ENCODE results near the gene OSBPL5.

Gene OSBPL5

GRCh38 chr11:3134651-3135480, 30.2 kb downstream of the OSBPL5 start:
- Histone ChIP-seq H3K36me3 (ENCODE audit: control insufficient read depth, insufficient read depth, low read length) (no peaks in the 10 kb centered on the region), H3K4me3 (ENCODE audit: low read length) (no peak overlapping the region), H3K4me1 (ENCODE audit: control insufficient read depth, insufficient read depth, low read length) (peaks cover 12% of the 10 kb centered on the region), H3K27ac (ENCODE audit: low read depth, low read length) (no peak overlapping the region), H3K9ac (ENCODE audit: low read length) (no peak overlapping the region), H3K27me3 (ENCODE audit: control insufficient read depth, insufficient read depth, low read length) (no peaks in the 10 kb centered on the region)

DNA sequence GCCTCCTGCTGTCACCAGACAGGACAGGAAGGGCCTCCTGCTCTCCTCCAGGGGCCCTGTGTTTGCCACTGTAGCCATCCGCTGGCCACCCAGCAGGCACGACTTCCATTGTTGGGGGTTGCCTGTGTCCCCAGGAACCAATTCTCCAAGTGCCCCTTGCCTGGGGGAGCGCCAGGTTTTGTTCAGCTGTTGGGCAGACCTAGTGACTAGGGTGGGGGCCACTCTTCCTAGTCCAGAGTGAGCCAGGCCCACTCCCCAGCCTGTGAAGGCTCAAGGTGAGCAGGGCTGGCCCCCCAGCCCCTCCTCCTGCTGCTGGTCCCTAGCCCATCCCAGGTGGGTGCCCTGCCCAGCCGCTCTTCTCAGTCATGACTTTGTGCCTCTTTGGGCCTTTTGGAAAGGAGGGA, 30.9 kb downstream of the OSBPL5 start:
- Histone ChIP-seq H3K27ac (ENCODE audit: low read depth, low read length) (no peak overlapping the region), H3K4me1 (ENCODE audit: control insufficient read depth, insufficient read depth, low read length) (peaks cover 6% of the 10 kb centered on the region)

DNA sequence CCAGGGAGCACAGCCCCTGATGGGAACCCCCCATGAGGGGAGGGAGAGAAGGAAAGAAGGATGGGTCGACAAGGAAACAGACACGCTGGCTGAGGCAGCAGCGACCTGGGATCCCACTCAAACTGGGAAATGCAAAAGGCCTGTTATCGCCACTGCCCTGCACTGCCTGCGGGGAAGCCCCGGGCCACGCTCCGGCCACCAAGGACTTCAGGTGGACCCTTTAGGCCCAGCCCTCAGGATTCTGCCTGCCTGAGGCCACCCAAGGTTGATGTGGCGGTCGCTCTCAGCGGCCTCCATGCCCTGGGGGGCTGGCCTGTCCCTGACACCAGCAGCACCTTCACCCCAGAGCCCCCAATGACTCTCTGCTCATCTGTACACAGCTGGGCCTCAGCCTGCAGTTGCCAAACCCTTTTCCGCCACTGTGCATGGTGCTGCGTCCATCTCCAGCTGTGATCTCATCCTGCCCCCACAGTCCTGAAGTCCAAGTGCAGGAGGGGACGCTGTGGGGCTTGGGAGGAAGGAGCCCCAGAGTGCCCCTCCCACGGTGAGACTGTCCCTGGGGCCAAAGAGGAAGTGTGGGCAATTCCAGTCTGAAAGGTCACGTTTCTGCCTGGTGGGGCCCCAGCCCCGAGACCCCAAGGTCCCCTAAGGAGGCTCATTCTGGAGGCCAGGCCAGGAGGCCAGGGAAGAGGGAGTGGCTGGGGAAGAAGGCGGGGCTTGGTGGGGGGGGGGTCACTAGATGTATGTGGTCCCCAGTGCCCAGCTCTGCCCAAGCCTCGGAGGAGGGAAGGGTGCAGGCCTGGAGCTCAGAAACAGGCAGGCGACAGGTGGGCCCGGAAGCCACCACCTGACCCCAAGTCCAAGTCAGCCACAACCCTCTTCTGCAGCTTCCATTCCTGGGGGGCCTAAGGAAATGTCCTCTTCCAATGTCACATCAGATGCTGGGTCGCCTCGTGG, 31.6 kb downstream of the OSBPL5 start:
- Histone ChIP-seq H3K36me3 (ENCODE audit: control insufficient read depth, insufficient read depth, low read length) (no peaks in the 10 kb centered on the region), H3K4me1 (ENCODE audit: control insufficient read depth, insufficient read depth, low read length) (peaks cover 3% of the 10 kb centered on the region), H3K9ac (ENCODE audit: low read length) (no peak overlapping the region), H3K27me3 (ENCODE audit: control insufficient read depth, insufficient read depth, low read length) (no peaks in the 10 kb centered on the region), H3K27ac (ENCODE audit: low read depth, low read length) (no peak overlapping the region), H3K4me3 (ENCODE audit: low read length) (no peak overlapping the region)

More for the DNA sequence above, 30.9 kb downstream of the OSBPL5 start:
- Histone ChIP-seq H3K9ac (ENCODE audit: low read length) (no peak overlapping the region), H3K4me3 (ENCODE audit: low read length) (no peak overlapping the region), H3K36me3 (ENCODE audit: control insufficient read depth, insufficient read depth, low read length) (no peaks in the 10 kb centered on the region), H3K27me3 (ENCODE audit: control insufficient read depth, insufficient read depth, low read length) (no peaks in the 10 kb centered on the region)

GRCh38 chr11:3132831-3133260, 32.3 kb downstream of the OSBPL5 start:
- H3K27ac ChIP-seq (ENCODE audit: low read depth, low read length), result no peak overlapping the region
- H3K36me3 ChIP-seq (ENCODE audit: control insufficient read depth, insufficient read depth, low read length), result no peaks in the 10 kb centered on the region

DNA sequence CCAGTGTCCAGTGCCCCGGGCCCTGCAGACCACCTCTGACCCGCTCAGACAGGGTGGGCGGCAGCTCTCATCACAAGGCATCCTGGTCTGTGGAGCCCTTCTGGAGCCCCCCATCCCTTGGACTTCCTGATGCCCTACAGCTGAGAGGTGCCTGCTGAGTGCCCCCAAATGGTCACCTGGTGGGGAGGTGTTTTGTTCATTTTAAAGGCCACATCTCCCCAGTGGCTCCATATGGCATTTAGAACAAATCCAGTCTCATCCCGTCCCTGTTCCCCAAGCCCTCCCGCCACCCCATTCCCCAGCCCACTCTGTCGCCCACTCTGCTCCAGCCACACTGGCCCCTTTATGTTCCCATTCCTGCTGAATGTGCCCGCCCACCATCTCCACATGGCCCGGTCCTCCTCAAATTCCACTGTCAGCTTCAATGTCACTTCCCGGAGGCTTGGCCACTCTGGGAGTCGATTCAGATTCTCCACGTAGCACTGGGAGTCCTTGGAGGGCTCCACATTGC, 32.8 kb downstream of the OSBPL5 start:
- H3K27me3 ChIP-seq (ENCODE audit: control insufficient read depth, insufficient read depth, low read length), result no peaks in the 10 kb centered on the region
- H3K27ac ChIP-seq (ENCODE audit: low read depth, low read length), result no peak overlapping the region
- H3K36me3 ChIP-seq (ENCODE audit: control insufficient read depth, insufficient read depth, low read length), result no peaks in the 10 kb centered on the region
- H3K4me3 ChIP-seq (ENCODE audit: low read length), result no peak overlapping the region
- no peaks in the 10 kb centered on the region for H3K4me1 ChIP-seq (ENCODE audit: control insufficient read depth, insufficient read depth, low read length)
- no peak overlapping the region for H3K9ac ChIP-seq (ENCODE audit: low read length)

More at GRCh38 chr11:3132831-3133260, 32.3 kb downstream of the OSBPL5 start:
- H3K9ac ChIP-seq (ENCODE audit: low read length), result no peak overlapping the region
- H3K4me3 ChIP-seq (ENCODE audit: low read length), result no peak overlapping the region
- no peaks in the 10 kb centered on the region for H3K27me3 ChIP-seq (ENCODE audit: control insufficient read depth, insufficient read depth, low read length)
- H3K4me1 ChIP-seq (ENCODE audit: control insufficient read depth, insufficient read depth, low read length), result no peaks in the 10 kb centered on the region

GRCh38 chr11:3131330-3131941, 33.7 kb downstream of the OSBPL5 start:
- no peaks in the 10 kb centered on the region for H3K36me3 ChIP-seq (ENCODE audit: control insufficient read depth, insufficient read depth, low read length)
- H3K27ac ChIP-seq (ENCODE audit: low read depth, low read length), result no peak overlapping the region
- H3K27me3 ChIP-seq (ENCODE audit: control insufficient read depth, insufficient read depth, low read length), result no peaks in the 10 kb centered on the region
- no peaks in the 10 kb centered on the region for H3K4me1 ChIP-seq (ENCODE audit: control insufficient read depth, insufficient read depth, low read length)
- H3K9ac ChIP-seq (ENCODE audit: low read length), result no peak overlapping the region
- no peak overlapping the region for H3K4me3 ChIP-seq (ENCODE audit: low read length)

DNA sequence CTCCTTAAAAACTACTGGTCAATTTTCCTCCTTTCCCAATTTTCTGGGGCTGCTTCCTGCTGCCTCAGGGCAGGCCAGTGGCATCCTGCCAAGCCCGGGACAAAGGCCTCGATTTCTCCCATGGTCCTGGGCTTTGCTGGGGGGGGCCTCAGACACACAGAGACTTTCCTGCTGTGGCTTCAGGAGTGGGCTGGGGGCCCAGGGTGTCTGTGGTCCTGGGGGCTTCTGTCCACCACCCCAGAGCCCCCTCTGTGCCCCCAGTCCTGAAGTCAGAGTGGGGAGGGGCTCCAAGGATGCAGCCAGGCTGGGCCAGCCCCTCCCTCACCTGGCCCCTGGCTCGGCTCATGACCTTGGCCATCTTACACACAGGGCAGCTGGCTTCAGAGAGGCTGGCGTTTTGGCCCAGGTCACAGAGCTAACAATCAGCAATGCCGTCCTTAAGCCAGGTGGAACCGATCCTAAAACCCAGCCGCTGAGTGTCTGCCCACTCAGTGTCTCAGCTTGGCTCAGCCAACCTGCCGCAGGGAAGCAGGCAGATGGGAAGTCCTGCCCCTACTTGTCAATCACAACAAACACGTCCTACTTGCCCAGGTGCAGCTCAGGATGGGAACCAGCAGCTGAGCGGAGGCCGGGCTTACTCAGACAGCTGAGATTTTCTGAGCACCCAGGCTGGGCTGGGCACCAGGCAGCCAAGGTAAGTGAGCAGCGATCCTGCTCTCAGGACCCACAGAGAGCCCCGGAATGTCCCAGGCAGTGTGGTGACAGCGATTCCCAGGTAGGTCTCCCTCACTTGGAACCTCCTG, 34.6 kb downstream of the OSBPL5 start:
- H3K4me1 ChIP-seq (ENCODE audit: control insufficient read depth, insufficient read depth, low read length), result no peaks in the 10 kb centered on the region
- no peak overlapping the region for H3K27ac ChIP-seq (ENCODE audit: low read depth, low read length)
- H3K9ac ChIP-seq (ENCODE audit: low read length), result no peak overlapping the region
- H3K36me3 ChIP-seq (ENCODE audit: control insufficient read depth, insufficient read depth, low read length), result no peaks in the 10 kb centered on the region
- H3K27me3 ChIP-seq (ENCODE audit: control insufficient read depth, insufficient read depth, low read length), result no peaks in the 10 kb centered on the region
- no peak overlapping the region for H3K4me3 ChIP-seq (ENCODE audit: low read length)

- Histone ChIP-seq H3K4me3 (ENCODE audit: low read length) (no peak overlapping the region), H3K36me3 (ENCODE audit: control insufficient read depth, insufficient read depth, low read length) (no peaks in the 10 kb centered on the region), H3K27me3 (ENCODE audit: control insufficient read depth, insufficient read depth, low read length) (no peaks in the 10 kb centered on the region), H3K9ac (ENCODE audit: low read length) (no peak overlapping the region), H3K4me1 (ENCODE audit: control insufficient read depth, insufficient read depth, low read length) (peaks cover 2% of the 10 kb centered on the region), H3K27ac (ENCODE audit: low read depth, low read length) (no peak overlapping the region)
These were observed 35.4 kb downstream of the OSBPL5 start for GRCh38 chr11:3129591-3130268.

GRCh38 chr11:3129181-3129590, 35.9 kb downstream of the OSBPL5 start:
- H3K9ac ChIP-seq (ENCODE audit: low read length), result no peak overlapping the region
- peaks cover 7% of the 10 kb centered on the region for H3K4me1 ChIP-seq (ENCODE audit: control insufficient read depth, insufficient read depth, low read length)
- no peaks in the 10 kb centered on the region for H3K36me3 ChIP-seq (ENCODE audit: control insufficient read depth, insufficient read depth, low read length)
- H3K4me3 ChIP-seq (ENCODE audit: low read length), result no peak overlapping the region
- H3K27ac ChIP-seq (ENCODE audit: low read depth, low read length), result no peak overlapping the region
- H3K27me3 ChIP-seq (ENCODE audit: control insufficient read depth, insufficient read depth, low read length), result no peaks in the 10 kb centered on the region

GRCh38 chr11:3128356-3129180, 36.5 kb downstream of the OSBPL5 start:
- Histone ChIP-seq H3K9ac (ENCODE audit: low read length) (no peak overlapping the region), H3K4me1 (ENCODE audit: control insufficient read depth, insufficient read depth, low read length) (peaks cover 14% of the 10 kb centered on the region), H3K36me3 (ENCODE audit: control insufficient read depth, insufficient read depth, low read length) (no peaks in the 10 kb centered on the region), H3K27ac (ENCODE audit: low read depth, low read length) (no peak overlapping the region), H3K4me3 (ENCODE audit: low read length) (no peak overlapping the region), H3K27me3 (ENCODE audit: control insufficient read depth, insufficient read depth, low read length) (no peaks in the 10 kb centered on the region)

Data from rectal smooth muscle tissue (tissue), 1 donor.